BE2C (cell line): Measurements from ENCODE around the gene AP3B2.

Source experiments
- DNase-seq: peaks from one replicate; pipeline ENCODE4 v3.0.0-alpha.2; 2020
- H3K27me3 ChIP-seq: fragments of 250-450 bp; sonication (Bioruptor Pico); 2 replicates; pipeline ENCODE4 v1.5.1; 2020; ENCODE audit warnings: mild to moderate bottlenecking
- H3K36me3 ChIP-seq: fragments of 250-450 bp; sonication (Bioruptor Pico); 2 replicates; pipeline ENCODE4 v1.5.1; 2020; ENCODE audit warnings: mild to moderate bottlenecking
- H3K4me1 ChIP-seq: fragments of 250-450 bp; sonication (Bioruptor Pico); 2 replicates; pipeline ENCODE4 v1.5.1; 2020
- H3K4me3 ChIP-seq: 2 replicates; pipeline ENCODE4 v1.5.1; 2011; ENCODE audit warnings: low read depth, low read length
- H3K9me3 ChIP-seq: fragments of 250-450 bp; sonication (Bioruptor Pico); 2 replicates; pipeline ENCODE4 v1.5.1; 2020
- CTCF ChIP-seq: IDR thresholded peaks from 2 replicates; pipeline ENCODE4 v1.5.1; 2012; ENCODE audit warnings: mild to moderate bottlenecking, low read depth, low read length

The AP3B2 gene

GRCh38 chr15:82613747-82614146 is 95.9 kb downstream of the AP3B2 start:
- Histone ChIP-seq H3K9me3 (no peaks in the 10 kb centered on the region), H3K27me3 (peaks cover 29% of the 10 kb centered on the region), H3K36me3 (no peaks in the 10 kb centered on the region), H3K4me1 (no peaks in the 10 kb centered on the region), H3K4me3 (no peak overlapping the region)
- DNase-seq = no peak
- TF ChIP-seq CTCF = no peak

- DNase-seq = no peak
- H3K36me3 ChIP-seq = no peaks in the 10 kb centered on the region
- H3K9me3 ChIP-seq = no peaks in the 10 kb centered on the region
- H3K4me1 ChIP-seq = no peaks in the 10 kb centered on the region
- no peak overlapping the region for H3K4me3 ChIP-seq
- TF ChIP-seq CTCF = no peak
- H3K27me3 ChIP-seq = peaks cover 25% of the 10 kb centered on the region
These were observed 98.3 kb downstream of the AP3B2 start for GRCh38 chr15:82611348-82611747.
